ENCODE measurements around the gene DCAF7.

DCAF7 gene

GRCh38 chr17:63587770-63588169 is 37.5 kb downstream of the DCAF7 start:
- DNase-seq = no peak

DNA sequence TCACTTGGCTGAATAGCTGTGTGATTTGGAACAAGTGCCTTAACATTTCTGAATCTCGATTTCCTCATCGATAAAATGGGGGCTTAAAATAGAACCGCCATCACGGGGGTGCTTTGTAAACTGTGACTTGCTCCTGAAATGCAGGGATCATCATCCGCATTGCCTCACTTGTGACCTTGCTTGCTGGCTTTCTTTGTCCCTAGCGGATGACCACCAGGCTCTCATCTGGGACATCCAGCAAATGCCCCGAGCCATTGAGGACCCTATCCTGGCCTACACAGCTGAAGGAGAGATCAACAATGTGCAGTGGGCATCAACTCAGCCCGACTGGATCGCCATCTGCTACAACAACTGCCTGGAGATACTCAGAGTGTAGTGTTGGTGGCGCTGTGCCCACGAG is 38.5 kb downstream of the DCAF7 start:
- no peak for DNase-seq

- no peak for DNase-seq
Measured at GRCh38 chr17:63589646-63590045, 39.4 kb downstream of the DCAF7 start.

DNA sequence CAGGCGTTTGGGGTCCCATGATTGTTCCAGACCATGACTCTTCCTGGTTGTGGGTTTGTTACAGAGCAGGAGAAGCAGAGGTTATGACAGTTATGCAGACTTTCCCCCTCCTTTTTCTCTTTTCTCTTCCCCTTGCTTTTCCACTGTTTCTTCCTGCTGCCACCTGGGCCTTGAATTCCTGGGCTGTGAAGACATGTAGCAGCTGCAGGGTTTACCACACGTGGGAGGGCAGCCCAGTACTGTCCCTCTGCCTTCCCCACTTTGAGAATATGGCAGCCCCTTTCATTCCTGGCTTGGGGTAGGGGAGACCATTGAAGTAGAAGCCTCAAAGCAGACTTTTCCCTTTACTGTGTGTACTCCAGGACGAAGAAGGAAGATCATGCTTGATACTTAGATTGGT is 42.5 kb downstream of the DCAF7 start:
- DNase-seq = no peak

- no peak for DNase-seq
Measured at GRCh38 chr17:63595132-63595531, 44.9 kb downstream of the DCAF7 start.

DNA sequence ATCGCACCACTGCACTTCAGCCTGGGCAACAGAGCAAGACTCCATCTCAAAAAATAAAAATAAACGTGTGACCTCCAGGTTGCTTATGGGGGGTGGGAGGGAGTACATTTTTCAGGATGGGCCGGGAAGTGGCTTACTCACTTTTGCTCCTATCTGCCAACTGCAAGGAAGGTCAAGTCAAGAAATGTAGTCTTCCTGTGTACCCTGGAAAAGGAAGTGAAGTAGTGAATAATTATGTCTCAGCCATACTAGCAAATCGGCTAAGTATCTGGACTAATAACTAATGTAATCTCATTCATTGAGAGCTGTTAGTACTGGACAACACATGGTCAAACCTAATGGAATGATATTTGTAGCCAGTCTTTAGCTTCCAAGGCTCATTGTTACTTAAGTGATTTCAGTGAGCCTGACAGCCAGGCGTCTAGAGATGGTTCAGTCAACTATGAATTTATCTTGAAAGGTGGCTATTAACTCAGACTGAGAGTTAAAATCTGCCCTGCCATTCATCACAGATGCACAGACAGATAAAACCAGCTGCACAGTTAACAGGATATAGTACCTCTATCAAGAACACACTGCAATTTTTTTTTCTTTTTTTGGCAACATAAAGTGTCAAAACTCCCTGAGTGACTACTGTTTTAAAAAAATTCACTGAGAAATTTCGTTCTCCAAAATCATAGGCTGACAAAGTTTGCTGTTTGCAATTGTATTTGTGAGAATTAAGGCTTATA is 46.7 kb downstream of the DCAF7 start:
- no peak for DNase-seq

DNA sequence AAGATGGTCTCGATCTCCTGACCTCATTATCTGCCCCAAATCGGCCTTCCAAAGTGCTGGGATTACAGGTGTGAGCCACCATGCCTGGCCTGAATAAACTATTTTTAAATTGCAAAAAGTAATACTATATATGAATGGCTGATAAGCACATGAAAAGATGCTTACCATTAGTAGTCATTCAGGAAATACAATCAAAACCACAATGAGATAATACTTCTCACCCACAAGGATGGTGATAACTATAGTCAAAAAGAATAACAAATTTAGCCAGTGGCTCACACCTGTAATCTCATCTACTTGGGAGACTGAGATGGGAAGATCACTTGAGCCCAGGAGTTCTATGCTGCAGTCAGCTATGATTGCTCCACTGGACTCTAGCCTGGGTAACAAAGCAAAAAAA is 48.0 kb downstream of the DCAF7 start:
- DNase-seq = no peak

GRCh38 chr17:63600569-63601438 is 50.5 kb downstream of the DCAF7 start, which contains the start of gene TACO1:
TSS of gene TACO1 (plus strand) at chr17:63600895. CDS start at chr17:63601084, 189 bp downstream.
- DNase-seq = peak; percentile 12 to 87 (median 67)

GRCh38 chr17:63601439-63602371 is 51.4 kb downstream of the DCAF7 start:
- DNase-seq = no peak

DNA sequence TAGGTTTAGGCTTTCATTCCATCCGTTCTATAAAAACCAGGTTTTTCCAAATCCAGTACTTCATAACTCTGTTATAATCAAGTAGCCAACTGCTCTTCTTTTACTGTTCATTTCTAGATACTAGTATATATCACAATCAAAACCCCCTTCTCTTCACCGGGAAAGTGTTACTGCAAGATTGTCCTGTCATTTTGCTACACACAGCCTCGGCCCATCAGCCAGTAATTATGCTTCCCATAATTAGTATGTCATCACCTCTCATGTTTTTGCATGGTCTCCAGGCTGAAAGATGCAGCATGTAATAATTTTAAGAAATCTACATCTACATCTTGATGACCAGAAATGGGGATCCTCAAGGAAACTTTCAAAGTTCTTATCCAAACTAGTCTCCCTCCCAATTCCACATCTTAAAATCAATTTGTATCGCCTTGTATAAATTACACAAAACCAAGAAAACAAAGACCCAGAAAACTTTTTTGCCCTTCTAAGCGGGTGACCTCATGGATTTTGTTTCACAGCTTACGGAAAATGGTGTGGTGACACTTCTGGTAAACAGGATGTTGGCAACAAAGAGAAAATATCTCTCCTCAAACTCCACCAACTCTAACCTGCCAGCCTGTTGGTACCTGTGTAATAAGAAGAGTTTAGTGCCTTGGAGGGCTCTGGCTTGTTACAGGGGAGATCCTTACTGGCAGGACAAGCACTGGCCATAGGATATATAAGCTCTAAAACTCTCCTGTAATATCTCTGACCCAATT is 59.7 kb downstream of the DCAF7 start:
- no peak for DNase-seq

DNA sequence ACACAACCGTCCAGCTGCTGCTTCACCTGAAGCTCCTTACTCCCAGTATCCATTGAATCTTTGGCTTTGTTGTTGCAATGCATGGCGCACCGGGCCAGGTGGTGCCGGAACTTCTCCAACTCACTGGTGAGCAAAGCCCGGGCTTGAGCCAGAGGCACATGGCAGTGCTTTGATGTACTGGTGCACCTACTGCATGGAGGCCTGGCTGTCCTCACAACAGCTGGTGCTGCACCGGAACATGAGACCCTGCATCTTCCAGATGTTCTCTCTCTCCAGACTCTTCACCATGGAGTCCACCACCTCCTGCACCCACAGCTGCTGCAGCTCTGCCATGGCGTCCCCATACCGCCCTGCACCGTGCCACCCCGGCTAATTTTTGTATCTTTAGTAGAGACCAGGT is 60.6 kb downstream of the DCAF7 start:
- no peak for DNase-seq

DNA sequence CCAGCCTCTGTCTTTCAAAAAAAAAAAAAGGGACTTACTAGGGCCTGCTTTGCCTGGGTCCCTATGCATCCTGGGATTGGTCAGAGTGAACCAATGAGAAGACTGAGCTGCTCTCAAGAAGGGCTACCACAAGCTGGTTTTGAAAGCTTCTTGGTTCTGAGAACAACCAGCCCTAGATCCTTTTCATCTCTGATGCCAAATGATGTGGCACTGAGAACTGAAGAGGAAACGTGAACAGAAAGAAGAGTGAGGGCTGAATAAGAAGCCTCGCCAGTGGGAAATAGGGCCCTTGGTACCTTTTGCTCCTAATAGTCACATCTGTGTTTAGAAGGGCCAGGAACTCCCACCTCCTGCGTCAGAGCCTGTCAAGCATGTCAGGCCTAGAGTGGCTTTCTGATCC is 61.1 kb downstream of the DCAF7 start:
- DNase-seq = no peak

- no peak for DNase-seq
Measured at GRCh38 chr17:63613663-63614062, 63.4 kb downstream of the DCAF7 start.

DNA sequence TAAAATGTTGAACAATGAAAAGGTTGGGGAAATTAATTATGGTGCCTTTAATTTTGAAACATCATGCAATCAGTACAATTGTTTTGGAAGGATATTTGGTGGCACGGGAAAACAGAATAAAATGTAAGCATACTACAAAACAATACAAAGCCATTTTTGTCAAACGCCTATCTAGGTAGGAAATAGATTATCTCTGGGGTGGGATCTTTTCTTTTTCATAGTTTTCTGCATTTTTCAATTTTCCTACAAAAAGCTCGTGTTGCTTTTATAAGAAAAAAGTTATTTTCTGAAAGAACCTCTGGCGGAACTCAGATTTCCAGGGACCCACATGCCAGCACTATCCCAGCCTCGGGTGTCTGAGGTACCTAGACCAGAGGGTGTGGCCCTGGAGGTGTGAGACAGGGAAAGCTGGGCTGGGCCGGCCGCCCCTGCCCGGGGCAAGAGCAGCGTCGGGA is 71.0 kb downstream of the DCAF7 start:
- peak in 1 of 51 donors; percentile 41 for DNase-seq

DNA sequence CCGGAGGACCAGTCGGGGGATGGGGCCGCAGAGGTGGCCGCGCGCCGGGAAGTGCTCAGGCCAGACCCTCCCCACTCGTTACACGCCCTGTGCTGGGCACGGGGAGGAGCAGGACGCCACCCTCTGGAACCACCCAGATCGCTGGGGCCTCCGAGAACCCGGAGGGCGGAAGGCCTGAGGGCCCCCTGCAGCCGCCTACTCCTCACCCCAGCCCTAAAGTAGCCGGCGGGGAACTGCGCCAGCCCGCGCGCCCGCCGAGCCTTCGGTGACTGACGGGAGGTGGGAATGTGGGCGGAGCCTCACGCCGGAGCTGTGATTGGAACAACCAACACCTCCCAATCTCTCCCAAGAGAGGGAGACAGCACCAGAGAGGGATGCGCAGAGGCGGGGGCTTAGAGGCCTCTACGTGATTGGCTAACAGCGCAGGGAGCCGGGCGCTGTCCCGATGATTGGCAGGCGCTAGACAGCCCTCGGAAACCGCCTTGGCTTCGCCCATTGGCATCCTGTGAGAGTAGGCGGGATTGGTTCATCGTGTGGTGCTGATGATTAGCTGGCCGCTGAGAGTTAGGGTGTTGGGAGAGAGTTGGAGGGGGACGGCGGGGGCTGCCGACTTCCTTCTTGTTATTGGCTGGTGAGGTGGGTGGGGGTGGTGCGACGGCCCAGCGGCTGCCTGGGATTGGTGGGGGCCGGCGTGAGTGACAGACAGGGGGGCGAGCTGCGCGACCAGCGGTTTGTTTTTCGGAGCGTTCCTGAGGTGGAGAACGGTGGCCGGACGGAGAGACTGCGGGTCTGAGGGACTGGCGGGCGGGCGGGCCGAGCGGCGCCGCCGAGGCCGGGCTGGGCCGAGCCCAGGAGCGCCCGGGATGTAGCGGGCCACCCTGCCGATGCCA is 71.7 kb downstream of the DCAF7 start, which contains the start of gene MAP3K3:
Gene MAP3K3, plus strand, starts transcription at position 734 of the 890 bp plus-strand sequence. CDS start 343 bp downstream, outside the sequence.
- peak; percentile 77 to 100 (median 99) for DNase-seq

GRCh38 chr17:63622574-63623390 is 72.5 kb downstream of the DCAF7 start:
- DNase-seq = peak in 42 of 51 donors; percentile 5 to 73 (median 48)

GRCh38 chr17:63623786-63624530 is 73.7 kb downstream of the DCAF7 start:
- no peak for DNase-seq

- no peak for DNase-seq
Measured at GRCh38 chr17:63624531-63624880, 74.2 kb downstream of the DCAF7 start.
